ENCODE results near the gene HELLS.

HELLS gene

DNA sequence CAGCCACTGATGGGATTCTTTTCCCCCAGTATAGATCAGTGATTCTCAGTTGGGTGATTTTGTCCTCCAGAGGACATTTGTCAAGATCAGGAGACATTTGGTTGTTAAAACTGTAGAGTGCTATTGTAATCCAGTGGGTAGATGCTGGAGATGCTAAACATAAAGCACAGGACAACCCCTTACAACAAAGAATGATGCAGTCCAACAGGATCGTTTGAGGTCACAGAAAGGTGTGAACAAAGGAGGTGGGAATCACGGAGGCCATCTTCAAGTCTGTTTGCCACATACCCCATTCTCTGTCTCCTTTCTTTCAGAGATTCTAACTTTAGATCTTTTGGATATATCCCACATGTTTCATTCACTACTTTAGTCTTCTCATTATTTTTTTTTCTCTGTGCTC, 69.0 kb downstream of the HELLS start:
- TF ChIP-seq, protein P1, sequence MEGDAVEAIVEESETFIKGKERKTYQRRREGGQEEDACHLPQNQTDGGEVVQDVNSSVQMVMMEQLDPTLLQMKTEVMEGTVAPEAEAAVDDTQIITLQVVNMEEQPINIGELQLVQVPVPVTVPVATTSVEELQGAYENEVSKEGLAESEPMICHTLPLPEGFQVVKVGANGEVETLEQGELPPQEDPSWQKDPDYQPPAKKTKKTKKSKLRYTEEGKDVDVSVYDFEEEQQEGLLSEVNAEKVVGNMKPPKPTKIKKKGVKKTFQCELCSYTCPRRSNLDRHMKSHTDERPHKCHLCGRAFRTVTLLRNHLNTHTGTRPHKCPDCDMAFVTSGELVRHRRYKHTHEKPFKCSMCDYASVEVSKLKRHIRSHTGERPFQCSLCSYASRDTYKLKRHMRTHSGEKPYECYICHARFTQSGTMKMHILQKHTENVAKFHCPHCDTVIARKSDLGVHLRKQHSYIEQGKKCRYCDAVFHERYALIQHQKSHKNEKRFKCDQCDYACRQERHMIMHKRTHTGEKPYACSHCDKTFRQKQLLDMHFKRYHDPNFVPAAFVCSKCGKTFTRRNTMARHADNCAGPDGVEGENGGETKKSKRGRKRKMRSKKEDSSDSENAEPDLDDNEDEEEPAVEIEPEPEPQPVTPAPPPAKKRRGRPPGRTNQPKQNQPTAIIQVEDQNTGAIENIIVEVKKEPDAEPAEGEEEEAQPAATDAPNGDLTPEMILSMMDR (IDR thresholded peaks at IDR 0.05; ENCODE audit: insufficient read depth, low read length, poor library complexity, severe bottlenecking), result no peak
- peaks cover 3% of the 10 kb centered on the region for H3K36me3 ChIP-seq (ENCODE audit: control insufficient read depth, insufficient read depth, low read length)
- H3K27me3 ChIP-seq (replicated peaks; ENCODE audit: control insufficient read depth, insufficient read depth, low read length), result no peaks in the 10 kb centered on the region
- no peak overlapping the region for H3K4me3 ChIP-seq (replicated peaks; ENCODE audit: low read depth, low read length)
- DNase-seq (ENCODE audit: extremely low read depth, insufficient read length), result no peak

DNA sequence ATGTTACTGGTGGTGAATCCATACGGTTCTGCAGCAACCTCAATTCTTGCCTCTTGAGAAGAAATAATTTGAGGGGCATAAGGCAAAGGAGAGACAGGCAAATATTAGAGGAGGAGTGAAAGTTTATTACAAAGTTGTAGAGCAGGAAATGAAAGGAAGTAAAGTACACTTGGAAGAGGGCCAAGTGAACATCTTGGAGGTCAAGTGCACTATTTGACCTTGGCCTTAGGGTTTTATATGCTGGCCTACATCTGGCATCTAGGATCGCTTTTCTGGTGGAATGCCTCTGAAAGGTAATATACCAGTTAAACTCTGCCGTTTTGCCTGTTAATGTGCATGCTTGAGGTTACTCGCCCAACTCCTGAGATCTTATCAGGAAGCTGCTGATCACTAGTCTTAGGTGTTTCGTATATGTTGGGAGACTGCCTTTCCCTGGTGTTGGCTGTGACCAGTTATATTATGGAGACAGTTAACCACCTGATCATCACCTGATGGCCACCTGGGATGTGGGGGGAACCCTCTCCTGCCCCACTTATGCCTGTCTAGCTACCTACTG, 71.9 kb downstream of the HELLS start:
- no peaks in the 10 kb centered on the region for H3K36me3 ChIP-seq (ENCODE audit: control insufficient read depth, insufficient read depth, low read length)
- TF ChIP-seq, protein P1 (IDR thresholded peaks at IDR 0.05; ENCODE audit: insufficient read depth, low read length, poor library complexity, severe bottlenecking), result no peak
- DNase-seq (ENCODE audit: extremely low read depth, insufficient read length), result no peak
- H3K4me3 ChIP-seq (replicated peaks; ENCODE audit: low read depth, low read length), result no peak overlapping the region
- no peaks in the 10 kb centered on the region for H3K27me3 ChIP-seq (replicated peaks; ENCODE audit: control insufficient read depth, insufficient read depth, low read length)

DNA sequence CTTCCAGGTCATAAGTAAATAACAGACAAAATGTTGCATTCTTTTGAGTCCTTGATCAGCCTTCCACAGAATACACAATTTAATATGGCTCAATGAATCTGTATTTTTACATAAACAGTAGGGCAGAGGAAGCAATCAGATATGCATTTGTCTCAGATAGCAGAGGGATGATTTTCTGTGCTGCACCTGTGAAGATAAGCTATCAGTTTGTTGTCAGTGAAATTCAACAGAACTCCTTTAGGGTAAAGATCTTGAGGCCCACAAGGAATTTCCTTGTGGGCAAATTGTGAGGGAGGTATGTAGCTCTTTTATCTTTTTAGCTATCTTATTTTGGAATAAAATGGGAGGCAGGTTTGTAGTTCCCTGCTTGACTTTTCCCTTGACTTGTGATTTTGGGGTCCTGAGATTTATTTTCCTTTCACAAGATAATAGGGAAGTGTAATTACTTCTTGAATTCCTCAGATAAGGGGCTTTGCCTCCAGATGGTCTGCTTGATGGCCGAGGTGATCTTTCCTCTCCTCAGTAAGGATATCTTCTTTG, 77.1 kb downstream of the HELLS start:
- Histone ChIP-seq H3K36me3 (ENCODE audit: control insufficient read depth, insufficient read depth, low read length) (no peaks in the 10 kb centered on the region), H3K4me3 (replicated peaks; ENCODE audit: low read depth, low read length) (no peak overlapping the region), H3K27me3 (replicated peaks; ENCODE audit: control insufficient read depth, insufficient read depth, low read length) (no peaks in the 10 kb centered on the region)
- TF ChIP-seq, protein P1 (IDR thresholded peaks at IDR 0.05; ENCODE audit: insufficient read depth, low read length, poor library complexity, severe bottlenecking), result no peak
- no peak for DNase-seq (ENCODE audit: extremely low read depth, insufficient read length)

DNA sequence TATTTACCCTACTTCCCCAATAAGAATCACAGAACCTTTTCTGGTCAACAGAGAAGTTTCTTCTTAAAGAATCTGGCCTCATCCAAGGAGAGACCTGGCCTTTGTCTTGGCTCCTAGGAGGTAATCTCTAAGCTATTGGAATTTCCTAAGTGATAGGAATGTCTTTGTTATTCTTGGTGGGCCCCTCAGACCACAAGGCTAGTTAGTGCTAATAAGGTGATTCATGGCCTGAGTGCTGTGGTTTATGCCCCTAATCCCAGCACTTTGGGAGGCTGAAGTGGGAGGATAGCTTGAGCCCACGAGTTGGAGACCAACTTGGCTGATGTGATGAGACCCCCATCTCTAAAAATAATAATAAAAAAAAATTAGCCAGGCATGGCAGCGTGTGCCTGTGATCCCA, 78.0 kb downstream of the HELLS start:
- H3K36me3 ChIP-seq (ENCODE audit: control insufficient read depth, insufficient read depth, low read length), result no peaks in the 10 kb centered on the region
- H3K4me3 ChIP-seq (replicated peaks; ENCODE audit: low read depth, low read length), result no peak overlapping the region
- no peaks in the 10 kb centered on the region for H3K27me3 ChIP-seq (replicated peaks; ENCODE audit: control insufficient read depth, insufficient read depth, low read length)
- DNase-seq (ENCODE audit: extremely low read depth, insufficient read length), result no peak
- TF ChIP-seq, protein P1 (IDR thresholded peaks at IDR 0.05; ENCODE audit: insufficient read depth, low read length, poor library complexity, severe bottlenecking), result no peak

DNA sequence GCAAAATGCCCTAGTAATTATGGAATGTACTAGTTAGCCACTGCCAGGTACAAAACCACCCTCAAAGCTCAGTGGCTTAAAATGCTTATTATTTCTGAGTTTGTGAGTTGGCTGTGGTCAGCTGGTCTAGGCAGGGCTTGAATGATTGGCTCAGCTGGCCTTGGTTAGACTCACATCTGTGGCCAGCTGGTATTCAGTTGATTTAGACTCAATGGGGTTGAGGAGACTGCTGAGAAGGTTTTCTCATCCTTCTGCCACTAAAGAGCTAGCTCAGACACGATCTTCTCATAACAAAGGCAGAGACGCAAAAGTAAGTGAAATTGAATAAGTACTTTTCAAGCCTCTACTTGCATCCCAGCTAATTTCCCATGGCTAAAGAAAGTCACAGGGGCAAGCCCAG, 80.9 kb downstream of the HELLS start:
- H3K27me3 ChIP-seq (replicated peaks; ENCODE audit: control insufficient read depth, insufficient read depth, low read length), result no peaks in the 10 kb centered on the region
- TF ChIP-seq, protein P1 (IDR thresholded peaks at IDR 0.05; ENCODE audit: insufficient read depth, low read length, poor library complexity, severe bottlenecking), result no peak
- H3K4me3 ChIP-seq (replicated peaks; ENCODE audit: low read depth, low read length), result no peak overlapping the region
- no peaks in the 10 kb centered on the region for H3K36me3 ChIP-seq (ENCODE audit: control insufficient read depth, insufficient read depth, low read length)
- no peak for DNase-seq (ENCODE audit: extremely low read depth, insufficient read length)

DNA sequence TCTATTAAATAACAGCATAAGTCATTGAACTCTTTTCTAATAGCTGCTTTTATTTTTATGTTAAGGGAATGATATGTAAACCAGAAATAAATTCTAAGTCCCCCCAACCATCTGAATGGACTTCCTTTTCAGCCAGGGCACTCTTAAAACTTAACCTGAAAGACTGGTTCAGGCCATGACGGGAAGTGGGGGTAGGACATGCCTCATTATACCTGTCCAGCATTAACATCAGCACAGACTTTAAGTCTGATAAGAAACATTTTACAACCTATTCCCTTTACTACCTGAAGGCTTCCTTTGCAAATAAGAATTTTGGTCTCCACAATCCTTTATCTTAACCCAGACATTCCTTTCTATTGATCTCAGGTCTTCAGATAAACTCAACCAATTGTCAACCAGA, 81.9 kb downstream of the HELLS start:
- no peak for DNase-seq (ENCODE audit: extremely low read depth, insufficient read length)
- H3K4me3 ChIP-seq (replicated peaks; ENCODE audit: low read depth, low read length), result no peak overlapping the region
- H3K27me3 ChIP-seq (replicated peaks; ENCODE audit: control insufficient read depth, insufficient read depth, low read length), result no peaks in the 10 kb centered on the region
- H3K36me3 ChIP-seq (ENCODE audit: control insufficient read depth, insufficient read depth, low read length), result no peaks in the 10 kb centered on the region
- TF ChIP-seq, protein P1 (IDR thresholded peaks at IDR 0.05; ENCODE audit: insufficient read depth, low read length, poor library complexity, severe bottlenecking), result no peak
